Measurements from ENCODE around the gene WDR7. TPM values are rescaled to one million over a fixed set of nuclear protein-coding genes. Genes with fewer than 3 reads are reported as not detected.

WDR7 gene
- total RNA-seq, 2 experiments from 2014 or later, result 28.8 to 30.5 TPM

GRCh38 chr18:56980151-56980550 is 329.0 kb downstream of the WDR7 start:
- POLR2A ChIA-PET, result no interaction called here
- Histone ChIP-seq H3K27ac (ENCODE audit: low read depth in 1 of 2, low read length in 2 of 2) (no peak overlapping the region), H3K27me3 (ENCODE audit: control insufficient read depth in 1 of 2, insufficient read depth in 2 of 2, low read length in 2 of 2) (no peaks in the 10 kb centered on the region), H3K36me3 (ENCODE audit: insufficient read depth, low read length) (no peaks in the 10 kb centered on the region), H3K9me3 (ENCODE audit: control insufficient read depth in 1 of 2, insufficient read depth in 1 of 2, low read length in 2 of 2) (no peaks in the 10 kb centered on the region), H3K4me3 (ENCODE audit: low read length) (no peak overlapping the region), H3K4me1 (ENCODE audit: insufficient read depth, low read length) (no peaks in the 10 kb centered on the region)
- intact Hi-C loops (cut with DNase I, micrococcal nuclease), result no loop called here
- H3K9me3 Mint-ChIP-seq, result no peaks in the 10 kb centered on the region
- no peak overlapping the region for H3K4me3 Mint-ChIP-seq
- ATAC-seq (ENCODE audit: poor library complexity) (no peak), DNase-seq (no peak)
- H3K36me3 Mint-ChIP-seq (ENCODE audit: low read depth), result peaks cover 6% of the 10 kb centered on the region
- no peaks in the 10 kb centered on the region for H3K4me1 Mint-ChIP-seq (ENCODE audit: low read depth)
- CTCF ChIA-PET, result no interaction called here
- no peak for TF ChIP-seq CTCF (IDR thresholded peaks at IDR 0.05)
- no peak overlapping the region for H3K27ac Mint-ChIP-seq
- H3K27me3 Mint-ChIP-seq, result no peaks in the 10 kb centered on the region

GRCh38 chr18:56982766-56983165 is 331.6 kb downstream of the WDR7 start:
- Mint-ChIP-seq H3K27ac (no peak overlapping the region), H3K4me3 (no peak overlapping the region), H3K4me1 (ENCODE audit: low read depth) (no peaks in the 10 kb centered on the region), H3K9me3 (no peaks in the 10 kb centered on the region), H3K36me3 (ENCODE audit: low read depth) (no peaks in the 10 kb centered on the region), H3K27me3 (no peaks in the 10 kb centered on the region)
- Histone ChIP-seq H3K27ac (ENCODE audit: low read depth in 1 of 2, low read length in 2 of 2) (no peak overlapping the region), H3K9me3 (ENCODE audit: control insufficient read depth in 1 of 2, insufficient read depth in 1 of 2, low read length in 2 of 2) (no peaks in the 10 kb centered on the region), H3K27me3 (ENCODE audit: control insufficient read depth in 1 of 2, insufficient read depth in 2 of 2, low read length in 2 of 2) (no peaks in the 10 kb centered on the region), H3K4me1 (ENCODE audit: insufficient read depth, low read length) (no peaks in the 10 kb centered on the region), H3K36me3 (ENCODE audit: insufficient read depth, low read length) (no peaks in the 10 kb centered on the region), H3K4me3 (ENCODE audit: low read length) (no peak overlapping the region)
- intact Hi-C loops (cut with DNase I, micrococcal nuclease), result loop anchor here in 1 of 2 experiments (1.0 kb wide), 1 partner anchor 24 kb away; no protein-coding TSS in a partner anchor
- TF ChIP-seq CTCF (IDR thresholded peaks at IDR 0.05), result no peak
- DNase-seq, result no peak
- CTCF ChIA-PET, result no interaction called here
- no peak for ATAC-seq (ENCODE audit: poor library complexity)
- POLR2A ChIA-PET, result no interaction called here

- no peaks in the 10 kb centered on the region for H3K27me3 ChIP-seq (ENCODE audit: control insufficient read depth in 1 of 2, insufficient read depth in 2 of 2, low read length in 2 of 2)
- H3K36me3 ChIP-seq (ENCODE audit: insufficient read depth, low read length), result no peaks in the 10 kb centered on the region
- CTCF ChIA-PET, result no interaction called here
- H3K9me3 Mint-ChIP-seq, result no peaks in the 10 kb centered on the region
- H3K4me3 ChIP-seq (ENCODE audit: low read length), result no peak overlapping the region
- ATAC-seq (ENCODE audit: poor library complexity) (no peak), DNase-seq (no peak)
- no peak overlapping the region for H3K27ac Mint-ChIP-seq
- POLR2A ChIA-PET, result no interaction called here
- H3K4me3 Mint-ChIP-seq, result no peak overlapping the region
- no peaks in the 10 kb centered on the region for H3K4me1 ChIP-seq (ENCODE audit: insufficient read depth, low read length)
- no peaks in the 10 kb centered on the region for H3K4me1 Mint-ChIP-seq (ENCODE audit: low read depth)
- no peaks in the 10 kb centered on the region for H3K27me3 Mint-ChIP-seq
- H3K27ac ChIP-seq (ENCODE audit: low read depth in 1 of 2, low read length in 2 of 2), result no peak overlapping the region
- intact Hi-C loops (cut with DNase I, micrococcal nuclease), result loop anchor here in 1 of 2 experiments (1.0 kb wide), 1 partner anchor 23 kb away; no protein-coding TSS in a partner anchor
- TF ChIP-seq CTCF (IDR thresholded peaks at IDR 0.05), result no peak
- no peaks in the 10 kb centered on the region for H3K9me3 ChIP-seq (ENCODE audit: control insufficient read depth in 1 of 2, insufficient read depth in 1 of 2, low read length in 2 of 2)
- no peaks in the 10 kb centered on the region for H3K36me3 Mint-ChIP-seq (ENCODE audit: low read depth)
Observed at GRCh38 chr18:56983275-56983992, 332.3 kb downstream of the WDR7 start.
